H1 (cell line): ENCODE measurements around the gene SH3PXD2A. TPM values are rescaled to one million over a fixed set of nuclear protein-coding genes. Genes with fewer than 3 reads are reported as not detected.
A peak's percentile ranks its signal among the peaks of the same experiment; 100 is the strongest.

Experiments used
- CTCF ChIA-PET: fragments of 300-600 bp; sonication (Branson Sonifier 250); formaldehyde crosslinking; loops from one replicate; lab custom pipeline; 2021; ENCODE audit not compliant: partially characterized antibody; lab: Charles Lee
- POLR2A ChIA-PET: fragments of 300-600 bp; sonication (Branson Sonifier 250); formaldehyde crosslinking; loops from one replicate; lab custom pipeline; 2021; ENCODE audit warnings: inconsistent platforms; ENCODE audit not compliant: partially characterized antibody; lab: Charles Lee
- DNase-seq, 2 experiments: peaks; one replicate each; pipeline versions ENCODE4 v3.0.0 to v3.0.0-alpha.2; 2010 to 2022; ENCODE audit warnings: low spot score in 2 of 2, low read depth in 1 of 2, mixed read lengths in 1 of 2
- FAIRE-seq: peaks from 2 replicates; lab custom pipeline; 2011; peaks lifted over from hg19 to GRCh38; lab: Jason Lieb, UNC
- H2AFZ ChIP-seq: 2 replicates; pipeline ENCODE4 v1.8.1; 2012; ENCODE audit warnings: low read length, inconsistent platforms
- H2AK5ac ChIP-seq: 2 replicates; pipeline ENCODE4 v1.6.1; 2013; ENCODE audit warnings: low read depth, low read length
- H2BK120ac ChIP-seq: replicated peaks from 2 replicates; pipeline ENCODE3; 2013; ENCODE audit warnings: low read depth, low read length, inconsistent platforms
- H2BK12ac ChIP-seq: 2 replicates; pipeline ENCODE4 v1.6.1; 2013; ENCODE audit warnings: low read depth, low read length
- H2BK15ac ChIP-seq: 2 replicates; pipeline ENCODE4 v1.6.1; 2013; ENCODE audit warnings: low read length
- H2BK20ac ChIP-seq: 2 replicates; pipeline ENCODE4 v1.6.1; 2013; ENCODE audit warnings: low read length
- H2BK5ac ChIP-seq: 2 replicates; pipeline ENCODE4 v1.6.1; 2013; ENCODE audit warnings: low read depth, low read length
- H3K14ac ChIP-seq: 2 replicates; pipeline ENCODE4 v1.6.1; 2013; ENCODE audit warnings: inconsistent platforms; ENCODE audit not compliant: insufficient read length
- H3K18ac ChIP-seq: 2 replicates; pipeline ENCODE4 v1.6.1; 2013; ENCODE audit warnings: low read length; ENCODE audit errors: extremely low read depth
- H3K23ac ChIP-seq: 2 replicates; pipeline ENCODE4 v1.6.1; 2013; ENCODE audit warnings: inconsistent platforms; ENCODE audit not compliant: insufficient read length
- H3K23me2 ChIP-seq: 2 replicates; pipeline ENCODE4 v1.6.1; 2013; ENCODE audit warnings: low read depth, low read length
- H3K27ac ChIP-seq: 2 replicates; pipeline ENCODE4 v1.6.1; 2011; ENCODE audit warnings: low read depth, low read length, inconsistent platforms
- H3K27me3 ChIP-seq, 4 experiments: replicated peaks in 1 of 4; 1 replicate in 1 of 4; 2 replicates in 3 of 4; pipeline versions ENCODE4 v1.6.1 to v1.8.1; 2011 to 2013; ENCODE audit warnings: low read length in 3 of 4, mild to moderate bottlenecking in 3 of 4, inconsistent platforms in 2 of 4, mixed read lengths in 2 of 4, moderate library complexity in 1 of 4; ENCODE audit not compliant: control insufficient read depth in 3 of 4, insufficient read depth in 3 of 4; ENCODE audit errors: extremely low read depth in 1 of 4
- H3K36me3 ChIP-seq, 4 experiments: 2 replicates each; pipeline versions ENCODE4 v1.6.1 to v1.8.1; 2011 to 2013; ENCODE audit warnings: mild to moderate bottlenecking in 4 of 4, low read length in 3 of 4, moderate library complexity in 2 of 4, control low read depth in 1 of 4, inconsistent platforms in 1 of 4; ENCODE audit not compliant: insufficient read depth in 4 of 4, control insufficient read depth in 2 of 4
- H3K4ac ChIP-seq: replicated peaks from 2 replicates; pipeline ENCODE3; 2013; ENCODE audit warnings: low read length, low read depth, mixed read lengths, inconsistent platforms; ENCODE audit not compliant: insufficient read length
- H3K4me1 ChIP-seq, 4 experiments: replicated peaks in 1 of 4; 1 replicate in 1 of 4; 2 replicates in 3 of 4; pipeline versions ENCODE4 v1.6.1 to v1.8.1; 2011 to 2013; ENCODE audit warnings: low read length in 3 of 4, inconsistent platforms in 2 of 4, mixed read lengths in 1 of 4; ENCODE audit not compliant: insufficient read depth in 4 of 4, control insufficient read depth in 3 of 4
- H3K4me2 ChIP-seq, 2 experiments: 2 replicates each; pipeline versions ENCODE4 v1.6.1 to v1.8.1; 2011 to 2013; ENCODE audit warnings: low read depth in 2 of 2, low read length in 2 of 2, control low read depth in 1 of 2, inconsistent platforms in 1 of 2, mild to moderate bottlenecking in 1 of 2; ENCODE audit not compliant: insufficient read depth in 1 of 2
- H3K4me3 ChIP-seq, 4 experiments: fragments of 200-600, 300-600 bp in 1 of 4; sonication (generic), shearing (Covaris generic), sonication (Bioruptor Twin) in 1 of 4; 2 replicates each; pipeline versions ENCODE4 v1.5.1 to v1.8.1; 2011 to 2016; ENCODE audit warnings: low read length in 4 of 4, low read depth in 3 of 4, control low read depth in 2 of 4, inconsistent platforms in 2 of 4, mild to moderate bottlenecking in 2 of 4, mixed read lengths in 1 of 4, moderate library complexity in 1 of 4; ENCODE audit not compliant: insufficient read depth in 2 of 4; ENCODE audit errors: extremely low read depth in 1 of 4
- H3K56ac ChIP-seq: replicated peaks from 2 replicates; pipeline ENCODE3; 2013; ENCODE audit warnings: low read depth, mild to moderate bottlenecking, mixed read lengths, low read length, inconsistent platforms; ENCODE audit not compliant: insufficient read length
- H3K79me1 ChIP-seq: 2 replicates; pipeline ENCODE4 v1.6.1; 2013; ENCODE audit warnings: low read depth, low read length, control low read depth
- H3K79me2 ChIP-seq, 2 experiments: 2 replicates each; pipeline versions ENCODE4 v1.6.1 to v1.8.1; 2012 to 2013; ENCODE audit warnings: low read length in 2 of 2, mild to moderate bottlenecking in 2 of 2, inconsistent platforms in 1 of 2; ENCODE audit not compliant: insufficient read depth in 2 of 2, control insufficient read depth in 1 of 2
- H3K9ac ChIP-seq, 4 experiments: replicated peaks in 1 of 4; 1 replicate in 1 of 4; 2 replicates in 3 of 4; pipeline versions ENCODE4 v1.6.1 to v1.8.1; 2011 to 2013; ENCODE audit warnings: low read depth in 3 of 4, low read length in 3 of 4, control low read depth in 2 of 4, mild to moderate bottlenecking in 2 of 4, moderate library complexity in 2 of 4, inconsistent platforms in 1 of 4; ENCODE audit errors: extremely low read depth in 1 of 4
- H3K9me3 ChIP-seq, 2 experiments: 2 replicates each; pipeline versions ENCODE4 v1.6.1 to v1.8.1; 2012 to 2013; ENCODE audit warnings: mild to moderate bottlenecking in 2 of 2, moderate library complexity in 2 of 2, control low read depth in 1 of 2, inconsistent platforms in 1 of 2, low read depth in 1 of 2, low read length in 1 of 2, mixed read lengths in 1 of 2; ENCODE audit not compliant: insufficient read depth in 2 of 2
- H4K20me1 ChIP-seq, 2 experiments: replicated peaks in 1 of 2; 2 replicates each; pipeline versions ENCODE3 to v1.8.1; 2011 to 2013; ENCODE audit warnings: inconsistent platforms in 2 of 2, low read length in 2 of 2, mild to moderate bottlenecking in 1 of 2; ENCODE audit not compliant: insufficient read depth in 2 of 2, control insufficient read depth in 1 of 2
- H4K5ac ChIP-seq: 2 replicates; pipeline ENCODE4 v1.6.1; 2013; ENCODE audit warnings: low read length, low read depth, mixed read lengths, inconsistent platforms; ENCODE audit not compliant: insufficient read length
- H4K8ac ChIP-seq: 2 replicates; pipeline ENCODE4 v1.8.0; 2013; ENCODE audit warnings: mild to moderate bottlenecking, moderate library complexity, low read length, inconsistent platforms; ENCODE audit not compliant: insufficient read depth; ENCODE audit errors: extremely low read depth
- H4K91ac ChIP-seq: replicated peaks from 2 replicates; pipeline ENCODE3; 2013; ENCODE audit warnings: low read length, mixed read lengths, inconsistent platforms; ENCODE audit not compliant: insufficient read length
- ATF3 ChIP-seq: IDR thresholded peaks from 2 replicates; pipeline ENCODE4 v1.6.1; 2011; ENCODE audit warnings: low read depth, mild to moderate bottlenecking, low read length; ENCODE audit not compliant: insufficient read depth
- CBX8 ChIP-seq: fragments of 300-800, 300-1000 bp; sonication (generic); IDR thresholded peaks from 2 replicates; pipeline ENCODE4 v1.7.1; 2016; ENCODE audit warnings: low read depth, low read length, borderline replicate concordance
- CEBPB ChIP-seq: IDR thresholded peaks from 2 replicates; pipeline ENCODE4 v1.6.1; 2012; ENCODE audit warnings: low read depth, low read length
- JUN ChIP-seq: IDR thresholded peaks from 2 replicates; pipeline ENCODE4 v1.6.1; 2011; ENCODE audit warnings: low read depth, mild to moderate bottlenecking, improper control_type of control experiment, low read length
- MAX ChIP-seq: IDR thresholded peaks from 2 replicates; pipeline ENCODE4 v1.6.1; 2012; ENCODE audit warnings: inconsistent platforms
- RFX5 ChIP-seq: IDR thresholded peaks from 2 replicates; pipeline ENCODE4 v1.6.1; 2011; ENCODE audit warnings: low read depth, low read length, improper control_type of control experiment, borderline replicate concordance
- RNF2 ChIP-seq: fragments of 200-900, 300-1000 bp; sonication (generic); IDR thresholded peaks from 2 replicates; pipeline ENCODE4 v1.7.1; 2016; ENCODE audit warnings: borderline replicate concordance, low read depth, mild to moderate bottlenecking, antibody characterized with exemption, low read length; ENCODE audit not compliant: poor library complexity, severe bottlenecking; ENCODE audit errors: missing control alignments
- RXRA ChIP-seq: IDR thresholded peaks from 2 replicates; pipeline ENCODE4 v1.6.1; 2011; ENCODE audit warnings: low read depth, mild to moderate bottlenecking, low read length, moderate library complexity; ENCODE audit not compliant: insufficient read depth
- SRF ChIP-seq: IDR thresholded peaks from 2 replicates; pipeline ENCODE4 v1.6.1; 2011; ENCODE audit warnings: mild to moderate bottlenecking, low read depth, low read length, moderate library complexity
- SUZ12 ChIP-seq: fragments of 200-600 bp; sonication (generic); IDR thresholded peaks from 2 replicates; pipeline ENCODE4 v1.6.1; 2012; ENCODE audit warnings: mild to moderate bottlenecking, inconsistent platforms, low read length, moderate library complexity, mixed read lengths
- TCF12 ChIP-seq: IDR thresholded peaks from 2 replicates; pipeline ENCODE4 v1.6.1; 2011; ENCODE audit warnings: low read depth, mild to moderate bottlenecking, low read length
- WGBS, 2 experiments: shearing (Covaris generic) in 1 of 2; methylation state at CpG; one replicate each; pipeline versions ENCODE4 v1.1.6 to v1.1.7; 2013 to 2015; ENCODE audit warnings: low lambda C conversion rate in 2 of 2, mixed read lengths in 2 of 2, inconsistent platforms in 1 of 2, low coverage in 1 of 2, missing lambda C conversion rate in 1 of 2; ENCODE audit not compliant: insufficient replicate concordance in 2 of 2, insufficient coverage in 1 of 2, insufficient read length in 1 of 2; ENCODE audit errors: extremely low coverage in 1 of 2, missing lambda C conversion rate in 1 of 2; 5-methylcytosine and 5-hydroxymethylcytosine counted together
- polyA plus RNA-seq, 7 experiments: library from polyadenylated mRNA; depleted of rRNA in 3 of 7; stranded (reverse) in 5 of 7; unstranded in 2 of 7; fragments of >200 nt in 5 of 7; fragments of 200-250 nt in 2 of 7; gene quantifications; 1 replicate in 5 of 7; 2 replicates in 1 of 7; 4 replicates in 1 of 7; pipeline versions ENCODE4 v1.2.1 to v1.2.3, GENCODE V29; 2011 to 2013; ENCODE audit warnings: missing spikeins in 2 of 7, mixed read lengths in 2 of 7
- total RNA-seq: library from RNA; stranded (reverse); fragmentation: NEBNext Ultra II Directional; extraction: Animal tissue kit (Norgen Biotek cat#: 25700); gene quantifications from 2 replicates; pipeline ENCODE4 v1.2.1, GENCODE V29; 2021

SH3PXD2A gene
- total and polyA plus RNA-seq, 2 of the 8 experiments (the other 6 are each of a cell fraction or from before 2014, with no cell fraction given) = 5.4 to 16.3 TPM

GRCh38 chr10:103698266-103698665, 157.1 kb downstream of the SH3PXD2A start:
- Histone ChIP-seq H4K5ac (no peak overlapping the region), H3K23me2 (peaks cover 18% of the 10 kb centered on the region; the same call in 1 of the 2 replicates), H2BK120ac (no peak overlapping the region), H4K20me1 (peaks cover 0 to 8% of the 10 kb centered on the region in 2 experiments), H4K8ac (peak overlapping the region; percentile 38), H2BK12ac (no peak overlapping the region), H2AK5ac (no peak overlapping the region), H3K4me1 (peaks cover 3 to 15% (median 13%) of the 10 kb centered on the region in 4 experiments), H3K79me1 (no peaks in the 10 kb centered on the region), H3K9ac (no peak overlapping the region), H3K23ac (no peak overlapping the region), H3K18ac (no peak overlapping the region), H3K4ac (no peak overlapping the region), H3K27ac (no peak overlapping the region), H3K4me2 (no peak overlapping the region), H3K79me2 (no peaks in the 10 kb centered on the region), H3K4me3 (no peak overlapping the region), H3K56ac (no peak overlapping the region), H2BK5ac (no peak overlapping the region), H3K9me3 (no peaks in the 10 kb centered on the region), H4K91ac (no peak overlapping the region), H3K36me3 (no peaks in the 10 kb centered on the region), H2AFZ (no peak overlapping the region), H2BK15ac (no peak overlapping the region), H3K27me3 (peaks cover 7 to 27% (median 21%) of the 10 kb centered on the region in 4 experiments), H2BK20ac (no peak overlapping the region), H3K14ac (no peak overlapping the region)
- ChIA-PET CTCF (interaction anchor here (0.8 to 7.3 kb wide), 15 partner anchors 9 to 188 kb away, joined by 3 to 110 read pairs (median 5); no protein-coding TSS in a partner anchor), POLR2A (no interaction called here)
- FAIRE-seq (no peak), DNase-seq (no peak)
- 81% methylated on average over 4 of the region's 4 CpGs; no CpG with 5 or more reads in 1 of the 2 experiments for WGBS, 2 experiments
- TF ChIP-seq ATF3 (no peak), CBX8 (no peak), SRF (no peak), JUN (no peak), SUZ12 (no peak), MAX (no peak), CEBPB (no peak), RFX5 (no peak), RXRA (no peak), TCF12 (no peak), RNF2 (no peak)
- TF ChIP-seq, all 59 proteins: peak for 0
